HuH-7.5 (cell line): ENCODE data around the gene FUCA2.
"Not testable (repeated sequence)": the region's sequence is repeated elsewhere in the genome, so short reads cannot be mapped to it uniquely, and the experiment has no call there.

Experiments used
- DNase-seq: peaks from one replicate; pipeline ENCODE4 v3.0.0; 2011; ENCODE audit warnings: low spot score

FUCA2 gene

GRCh38 chr6:143496974-143497373 lies 14.5 kb downstream of the FUCA2 start:
- no peak for DNase-seq

DNA sequence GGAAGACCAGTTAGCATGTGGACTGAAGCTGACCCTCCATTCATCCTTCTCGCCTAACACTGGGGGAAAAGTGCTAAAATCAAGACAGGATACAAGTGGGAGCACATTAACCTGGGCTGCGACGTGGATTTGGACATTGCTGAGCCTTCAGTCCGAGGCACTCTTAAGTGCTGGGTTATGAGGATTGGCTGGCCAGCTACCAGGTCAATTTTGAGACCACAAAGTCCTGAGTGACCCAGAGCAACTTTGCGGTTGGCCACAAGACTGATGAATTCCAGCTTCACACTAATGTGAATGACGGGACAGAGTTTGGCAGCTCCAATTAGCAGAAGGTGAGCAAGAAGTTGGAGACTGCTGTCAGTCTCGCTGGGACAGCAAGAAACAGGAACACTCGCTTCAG lies 20.7 kb downstream of the FUCA2 start:
- no peak for DNase-seq

GRCh38 chr6:143490244-143490643 lies 21.3 kb downstream of the FUCA2 start:
- DNase-seq: no peak

- no peak for DNase-seq
Measured at GRCh38 chr6:143486752-143487151, 24.8 kb downstream of the FUCA2 start.

DNA sequence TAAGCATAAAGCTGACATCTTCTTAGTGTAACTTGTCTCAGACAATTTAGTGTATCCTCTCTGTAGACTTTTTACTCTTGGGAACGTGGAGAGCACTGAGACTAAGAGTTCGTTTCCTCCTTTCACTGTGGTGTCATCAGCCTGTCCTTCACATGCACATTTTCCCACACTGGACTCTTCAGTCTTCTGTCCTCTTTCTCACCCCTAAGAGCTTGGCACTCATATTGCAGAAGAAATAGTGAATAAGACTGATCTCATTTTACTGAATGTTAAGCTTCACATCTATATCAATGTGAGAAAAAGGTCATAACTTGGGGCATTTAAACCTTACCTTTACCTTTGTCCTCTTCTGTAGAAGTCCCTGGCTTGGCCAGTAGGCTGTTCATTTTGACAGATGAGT lies 25.6 kb downstream of the FUCA2 start:
- no peak for DNase-seq

GRCh38 chr6:143482593-143482992 lies 28.9 kb downstream of the FUCA2 start:
- DNase-seq: no peak

GRCh38 chr6:143478479-143479062 lies 32.9 kb downstream of the FUCA2 start:
- DNase-seq: no peak

GRCh38 chr6:143476545-143476944 lies 35.0 kb downstream of the FUCA2 start:
- DNase-seq: no peak

DNA sequence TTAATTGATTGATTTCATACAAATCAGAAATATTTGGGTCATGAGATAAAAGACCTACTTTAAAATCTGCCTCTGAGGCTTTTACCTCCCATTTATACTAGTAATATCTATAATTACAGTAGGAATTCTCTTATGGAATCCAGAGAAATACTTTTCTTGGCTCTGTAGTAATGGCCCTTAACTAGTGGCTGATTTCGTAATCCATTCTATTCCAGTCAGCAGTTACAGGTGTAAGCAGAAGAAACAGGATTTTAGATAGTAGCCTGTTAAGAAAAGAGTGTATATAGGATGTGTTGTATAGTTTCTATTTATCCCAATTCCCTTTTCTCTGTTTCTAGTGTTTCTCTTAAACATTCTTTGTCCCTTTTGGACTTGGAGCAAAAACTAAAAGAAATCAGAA lies 39.7 kb downstream of the FUCA2 start:
- DNase-seq: no peak

DNA sequence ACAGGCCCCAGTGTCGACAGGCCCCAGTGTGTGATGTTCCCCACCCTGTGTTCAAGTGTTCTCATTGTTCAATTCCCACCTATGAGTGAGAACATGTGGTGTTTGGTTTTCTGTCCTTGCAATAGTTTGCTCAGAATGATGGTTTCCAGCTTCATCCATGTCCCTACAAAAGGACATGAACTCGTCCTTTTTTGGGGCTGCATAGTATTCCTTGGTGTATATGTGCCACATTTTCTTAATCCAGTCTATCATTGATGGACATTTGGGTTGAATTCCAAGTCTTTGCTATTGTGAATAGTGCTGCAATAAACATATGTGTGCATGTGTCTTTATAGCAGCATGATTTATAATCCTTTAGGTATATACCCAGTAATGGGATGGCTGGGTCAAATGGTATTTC lies 42.7 kb downstream of the FUCA2 start:
- DNase-seq: not testable (repeated sequence)

DNA sequence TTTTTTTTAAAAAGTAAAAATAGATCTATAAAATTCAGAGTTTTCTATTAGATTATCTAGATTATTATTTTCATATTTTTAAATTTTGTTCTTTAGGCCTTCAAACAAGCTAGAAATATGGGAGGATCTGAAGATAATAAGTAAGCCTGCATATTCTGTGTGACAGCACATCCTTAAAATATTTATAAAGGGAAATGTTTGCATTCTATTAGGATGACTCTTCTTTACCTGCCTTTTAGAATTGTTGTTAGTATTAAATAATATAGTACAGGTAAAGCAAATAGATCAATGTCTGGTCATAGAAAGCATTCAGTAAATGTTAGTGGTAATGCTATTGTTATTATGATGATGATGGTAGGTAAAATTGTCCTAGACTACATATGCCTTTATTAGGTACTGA lies 43.5 kb downstream of the FUCA2 start:
- DNase-seq: no peak

DNA sequence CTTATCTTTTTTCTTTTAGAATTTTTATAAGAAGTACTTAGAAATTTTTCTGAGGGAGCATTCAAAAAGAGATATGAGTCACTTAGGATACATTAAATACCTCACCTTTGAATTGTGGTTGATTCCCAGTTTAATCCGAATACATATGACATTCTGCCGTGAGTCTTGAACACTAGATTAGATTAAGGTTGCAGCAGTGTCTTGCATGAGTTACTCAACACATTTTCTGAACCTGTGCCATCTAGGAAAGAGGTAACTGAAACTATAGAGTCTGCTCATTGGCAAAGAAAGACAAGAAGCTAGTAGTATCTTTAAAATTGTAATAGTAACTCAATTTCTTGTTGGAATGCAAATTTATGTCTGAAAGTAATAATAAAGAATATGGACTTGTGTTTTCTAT lies 46.0 kb downstream of the FUCA2 start:
- DNase-seq: no peak

- DNase-seq: no peak
Measured at GRCh38 chr6:143457563-143458359, 53.8 kb downstream of the FUCA2 start.

- no peak for DNase-seq
Measured at GRCh38 chr6:143451531-143451930, 60.0 kb downstream of the FUCA2 start.

- DNase-seq: peak; percentile 69
Measured at GRCh38 chr6:143450453-143451371, 60.8 kb downstream of the FUCA2 start, which contains the start of the genes ADAT2 and PEX3. ADAT2 (minus strand) TSS chr6:143450695; CDS start chr6:143450658, 37 bp downstream. PEX3 (plus strand) TSS chr6:143450805; CDS start chr6:143451043, 238 bp downstream.

DNA sequence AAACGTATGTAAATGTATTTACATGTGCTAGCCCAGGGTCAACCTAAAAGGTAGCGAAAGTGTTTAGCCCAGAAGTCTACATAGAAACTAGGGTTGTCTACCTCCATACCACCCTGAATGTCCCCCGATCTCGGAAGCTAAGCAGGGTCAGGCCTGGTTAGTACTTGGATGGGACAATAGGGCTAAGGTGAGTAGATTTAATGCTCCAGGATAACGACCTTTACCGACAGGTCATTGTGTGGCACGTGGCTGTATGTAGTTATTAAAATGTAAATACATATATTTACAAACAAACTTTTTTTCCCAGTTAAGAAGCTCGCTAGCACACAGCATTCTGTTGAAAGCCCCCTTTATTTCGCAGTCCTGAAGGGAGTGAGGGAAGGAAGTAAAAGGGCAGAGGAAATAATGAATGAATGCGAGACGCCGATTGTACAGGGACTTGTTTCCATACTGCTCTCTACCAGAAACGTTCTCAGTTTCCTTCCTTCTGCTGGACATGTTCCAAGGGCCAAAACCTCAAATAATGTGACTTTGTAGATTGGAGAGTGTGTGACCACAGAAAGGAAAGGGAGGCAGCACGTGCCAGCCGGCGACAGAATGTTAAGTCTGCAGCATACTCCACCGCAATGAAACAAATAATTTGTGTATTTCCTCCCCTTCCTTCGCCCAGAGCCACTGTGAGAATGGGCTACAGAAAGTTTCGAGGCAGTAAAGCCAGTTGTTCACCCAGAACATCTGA lies 61.6 kb downstream of the FUCA2 start:
- DNase-seq: no peak

DNA sequence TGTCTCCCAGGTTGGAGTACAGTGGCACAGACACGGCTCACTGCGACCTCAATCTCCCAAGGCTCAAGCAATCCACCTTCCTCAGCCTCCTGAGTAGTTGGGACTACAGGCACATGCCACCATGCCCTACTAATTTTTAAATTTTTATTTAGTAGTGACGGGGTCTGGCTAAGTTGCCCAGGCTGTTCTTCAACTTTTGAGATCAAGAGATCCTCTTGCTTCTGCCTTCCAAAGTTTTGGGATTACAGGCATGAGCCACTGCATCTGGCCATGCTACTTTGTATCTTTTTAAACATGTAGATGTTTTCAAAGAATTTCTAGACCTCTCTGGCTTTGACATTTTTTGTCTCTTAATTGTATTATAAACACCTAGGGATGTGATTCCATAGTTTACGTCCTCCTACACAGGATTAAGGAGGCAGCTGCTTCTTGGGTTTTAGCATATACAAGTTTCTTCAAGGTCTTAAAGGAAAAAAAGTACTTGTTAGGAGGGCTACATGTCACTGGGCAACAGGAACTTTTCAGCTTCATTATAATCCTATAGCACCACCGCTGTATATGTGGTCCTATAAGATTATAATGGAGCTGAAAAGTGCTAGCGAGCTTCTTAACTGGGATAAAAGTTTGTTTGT lies 62.3 kb downstream of the FUCA2 start:
- DNase-seq: no peak

DNA sequence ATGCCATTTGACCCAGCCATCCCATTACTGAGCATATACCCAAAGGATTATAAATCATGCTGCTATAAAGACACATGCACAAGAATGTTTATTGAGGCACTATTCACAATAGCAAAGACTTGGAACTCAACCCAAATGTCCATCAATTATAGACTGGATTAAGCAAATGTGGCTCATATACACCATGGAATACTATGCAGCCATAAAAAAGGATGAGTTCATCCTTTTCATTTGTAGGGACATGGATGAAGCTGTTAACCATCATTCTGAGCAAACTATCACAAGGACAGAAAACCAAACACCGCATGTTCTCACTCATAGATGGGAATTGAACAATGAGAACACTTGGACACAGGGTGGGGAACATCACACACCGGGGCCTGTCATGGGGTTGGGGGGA lies 63.7 kb downstream of the FUCA2 start:
- DNase-seq: not testable (repeated sequence)
